SK-N-SH (cell line): ENCODE data around the gene POU6F2. TPM values are rescaled to one million over a fixed set of nuclear protein-coding genes. Genes with fewer than 3 reads are reported as not detected.
A peak's percentile ranks its signal among the peaks of the same experiment; 100 is the strongest.

Experiments used
- CTCF ChIA-PET: fragments of 300-600, 350-600 bp; formaldehyde crosslinking; extraction: SDS; loops from one replicate; lab custom pipeline; 2021; lab: Yijun Ruan, JAX
- POLR2A ChIA-PET: fragments of 350-600 bp; sonication (Branson Sonifier 250); formaldehyde crosslinking; extraction: SDS; loops from one replicate; lab custom pipeline; 2020; ENCODE audit warnings: antibody characterized with exemption, inconsistent platforms; lab: Yijun Ruan, JAX
- DNase-seq: peaks from one replicate; pipeline ENCODE4 v3.0.0; 2012
- H2AFZ ChIP-seq: fragments of 200-600 bp; sonication (generic); 2 replicates; pipeline ENCODE4 v1.8.1; 2016; ENCODE audit warnings: antibody characterized with exemption, mild to moderate bottlenecking, low read depth
- H3F3A ChIP-seq: fragments of 200-600 bp; sonication (generic); replicated peaks from 2 replicates; pipeline ENCODE3; 2016; ENCODE audit warnings: antibody characterized with exemption, mild to moderate bottlenecking; ENCODE audit not compliant: insufficient read depth
- H3K27ac ChIP-seq, 2 experiments: fragments of 200-500 bp in 1 of 2; fragments of 200-600 bp in 1 of 2; sonication (Bioruptor generic) in 1 of 2; sonication (generic), shearing (Covaris generic) in 1 of 2; 2 replicates each; pipeline versions ENCODE4 v1.5.1 to v1.6.1; 2014 to 2016; ENCODE audit warnings: low read depth in 2 of 2, inconsistent platforms in 1 of 2, low read length in 1 of 2, mild to moderate bottlenecking in 1 of 2, mixed read lengths in 1 of 2
- H3K27me3 ChIP-seq: fragments of 200-600 bp; sonication (generic), shearing (Covaris generic); 2 replicates; pipeline ENCODE4 v1.6.1; 2016; ENCODE audit warnings: mixed run types; ENCODE audit not compliant: insufficient read depth
- H3K36me3 ChIP-seq, 2 experiments: fragments of 200-500 bp in 1 of 2; fragments of 200-600 bp in 1 of 2; sonication (Bioruptor generic) in 1 of 2; sonication (generic) in 1 of 2; replicated peaks in 1 of 2; 2 replicates each; pipeline versions ENCODE3 to v1.5.1; 2014 to 2016; ENCODE audit warnings: low read length in 1 of 2, mild to moderate bottlenecking in 1 of 2; ENCODE audit not compliant: insufficient read depth in 2 of 2, control insufficient read depth in 1 of 2
- H3K4me1 ChIP-seq, 2 experiments: fragments of 200-500 bp in 1 of 2; fragments of 200-600 bp in 1 of 2; sonication (Bioruptor generic) in 1 of 2; sonication (generic), shearing (Covaris generic) in 1 of 2; 2 replicates each; pipeline versions ENCODE4 v1.5.1 to v1.6.1; 2014 to 2016; ENCODE audit warnings: low read depth in 1 of 2, low read length in 1 of 2, mixed run types in 1 of 2; ENCODE audit not compliant: insufficient read depth in 2 of 2, control insufficient read depth in 1 of 2
- H3K4me2 ChIP-seq: fragments of 200-600 bp; sonication (generic), shearing (Covaris generic); 2 replicates; pipeline ENCODE4 v1.6.1; 2017; ENCODE audit warnings: mixed run types
- H3K4me3 ChIP-seq, 2 experiments: fragments of 200-500 bp in 1 of 2; fragments of 200-600 bp in 1 of 2; sonication (Bioruptor generic) in 1 of 2; sonication (generic), shearing (Covaris generic) in 1 of 2; 2 replicates each; pipeline versions ENCODE4 v1.5.1 to v1.8.1; 2014 to 2016; ENCODE audit warnings: low read depth in 2 of 2, inconsistent platforms in 1 of 2, low read length in 1 of 2, mild to moderate bottlenecking in 1 of 2, mixed read lengths in 1 of 2, moderate library complexity in 1 of 2
- H3K79me2 ChIP-seq: fragments of 200-600 bp; sonication (generic); 2 replicates; pipeline ENCODE4 v1.8.1; 2017; ENCODE audit warnings: mild to moderate bottlenecking; ENCODE audit not compliant: insufficient read depth
- H3K9ac ChIP-seq: fragments of 200-600 bp; sonication (generic); 2 replicates; pipeline ENCODE4 v1.6.1; 2017; ENCODE audit warnings: mixed run types
- H3K9me2 ChIP-seq: fragments of 200-600 bp; sonication (generic); 2 replicates; pipeline ENCODE4 v1.6.1; 2017; ENCODE audit warnings: mixed run types
- H3K9me3 ChIP-seq: fragments of 200-600 bp; sonication (generic); 2 replicates; pipeline ENCODE4 v1.6.1; 2017; ENCODE audit warnings: mixed run types, mild to moderate bottlenecking, moderate library complexity
- H4K20me1 ChIP-seq: fragments of 200-600 bp; sonication (generic); 2 replicates; pipeline ENCODE4 v1.6.1; 2017; ENCODE audit warnings: mild to moderate bottlenecking, mixed run types; ENCODE audit not compliant: insufficient read depth
- CTCF ChIP-seq: fragments of 200-600 bp; sonication (generic); IDR thresholded peaks from 2 replicates; pipeline ENCODE4 v1.6.1; 2017; ENCODE audit warnings: antibody characterized with exemption, mild to moderate bottlenecking, moderate library complexity
- ELF1 ChIP-seq: IDR thresholded peaks from 2 replicates; pipeline ENCODE4 v1.4.0; 2012
- EP300 ChIP-seq, 2 experiments: IDR thresholded peaks; 2 replicates each; pipeline versions ENCODE4 v1.4.0 to v1.6.1; 2012; ENCODE audit warnings: borderline replicate concordance in 1 of 2, low read depth in 1 of 2, low read length in 1 of 2
- FOSL2 ChIP-seq: IDR thresholded peaks from 2 replicates; pipeline ENCODE4 v1.4.0; 2012; ENCODE audit warnings: low read depth, mild to moderate bottlenecking, moderate library complexity, borderline replicate concordance
- FOXM1 ChIP-seq: IDR thresholded peaks from 2 replicates; pipeline ENCODE4 v1.4.0; 2012; ENCODE audit warnings: low read depth, mild to moderate bottlenecking
- GABPA ChIP-seq: IDR thresholded peaks from 2 replicates; pipeline ENCODE4 v1.4.0; 2012; ENCODE audit warnings: low read depth, mild to moderate bottlenecking
- NFIC ChIP-seq: IDR thresholded peaks from 2 replicates; pipeline ENCODE4 v1.4.0; 2012; ENCODE audit warnings: borderline replicate concordance
- POLR2AphosphoS5 ChIP-seq: IDR thresholded peaks from 2 replicates; pipeline ENCODE4 v1.6.1; 2012; ENCODE audit warnings: low read depth, low read length
- RFX5 ChIP-seq: IDR thresholded peaks from 2 replicates; pipeline ENCODE4 v1.6.1; 2012; ENCODE audit warnings: mild to moderate bottlenecking, improper control_type of control experiment, low read length
- RXRA ChIP-seq: IDR thresholded peaks from 2 replicates; pipeline ENCODE4 v1.4.0; 2012; ENCODE audit warnings: low read depth, mild to moderate bottlenecking, borderline replicate concordance
- SIN3A ChIP-seq: IDR thresholded peaks from 2 replicates; pipeline ENCODE4 v1.6.1; 2012; ENCODE audit warnings: low read depth, mild to moderate bottlenecking, low read length, moderate library complexity, borderline replicate concordance
- SMC3 ChIP-seq: IDR thresholded peaks from 2 replicates; pipeline ENCODE4 v1.6.1; 2012; ENCODE audit warnings: low read depth, low read length, improper control_type of control experiment
- TCF12 ChIP-seq: IDR thresholded peaks from 2 replicates; pipeline ENCODE4 v1.4.0; 2012
- TEAD4 ChIP-seq: IDR thresholded peaks from 2 replicates; pipeline ENCODE4 v1.4.0; 2012; ENCODE audit warnings: mild to moderate bottlenecking, borderline replicate concordance; ENCODE audit not compliant: insufficient read depth
- WGBS: methylation state at CpG from one replicate; pipeline ENCODE4 v1.1.6; 2017; ENCODE audit warnings: low lambda C conversion rate; 5-methylcytosine and 5-hydroxymethylcytosine counted together
- polyA plus RNA-seq, 3 experiments: library from polyadenylated mRNA; depleted of rRNA; stranded (reverse); fragments of >200 nt; gene quantifications; 2 replicates each; pipeline ENCODE4 v1.2.3, GENCODE V29; 2012
- TF ChIP-seq, protein P1 (sequence below): IDR thresholded peaks from 2 replicates; pipeline ENCODE4 v1.6.1; 2012; ENCODE audit warnings: mild to moderate bottlenecking, low read depth, low read length, moderate library complexity
- TF ChIP-seq, protein P2 (sequence below): fragments of 150-350 bp; IDR thresholded peaks from 2 replicates; pipeline ENCODE4 v1.6.1; 2016; ENCODE audit warnings: mild to moderate bottlenecking, low read depth, low read length
- TF ChIP-seq, protein P3 (sequence below): IDR thresholded peaks from 2 replicates; pipeline ENCODE4 v1.4.0; 2012; ENCODE audit warnings: low read depth, borderline replicate concordance

The POU6F2 gene
- polyA plus RNA-seq, 1 of the 3 experiments (the other 2 are of a cell fraction): under 0.01 TPM

- Histone ChIP-seq H3K4me3 (no peak overlapping the region), H3K9me3 (no peaks in the 10 kb centered on the region), H3K4me1 (no peaks in the 10 kb centered on the region), H3K27me3 (peaks cover 45% of the 10 kb centered on the region), H3K4me2 (no peak overlapping the region), H3K27ac (no peak overlapping the region), H2AFZ (no peak overlapping the region), H3K79me2 (no peaks in the 10 kb centered on the region), H4K20me1 (no peaks in the 10 kb centered on the region), H3K9me2 (no peaks in the 10 kb centered on the region), H3F3A (no peaks in the 10 kb centered on the region), H3K36me3 (no peaks in the 10 kb centered on the region), H3K9ac (no peak overlapping the region)
- ChIA-PET POLR2A (no interaction called here), CTCF (no interaction called here)
- TF ChIP-seq RFX5 (no peak), FOSL2 (no peak), POLR2AphosphoS5 (no peak), RXRA (no peak), EP300 (IDR thresholded peaks at IDR 0.05; ENCODE audit: borderline replicate concordance in 1 of 2, low read depth in 1 of 2, low read length in 1 of 2) (no peak), TEAD4 (no peak)
- TF ChIP-seq, protein P1, sequence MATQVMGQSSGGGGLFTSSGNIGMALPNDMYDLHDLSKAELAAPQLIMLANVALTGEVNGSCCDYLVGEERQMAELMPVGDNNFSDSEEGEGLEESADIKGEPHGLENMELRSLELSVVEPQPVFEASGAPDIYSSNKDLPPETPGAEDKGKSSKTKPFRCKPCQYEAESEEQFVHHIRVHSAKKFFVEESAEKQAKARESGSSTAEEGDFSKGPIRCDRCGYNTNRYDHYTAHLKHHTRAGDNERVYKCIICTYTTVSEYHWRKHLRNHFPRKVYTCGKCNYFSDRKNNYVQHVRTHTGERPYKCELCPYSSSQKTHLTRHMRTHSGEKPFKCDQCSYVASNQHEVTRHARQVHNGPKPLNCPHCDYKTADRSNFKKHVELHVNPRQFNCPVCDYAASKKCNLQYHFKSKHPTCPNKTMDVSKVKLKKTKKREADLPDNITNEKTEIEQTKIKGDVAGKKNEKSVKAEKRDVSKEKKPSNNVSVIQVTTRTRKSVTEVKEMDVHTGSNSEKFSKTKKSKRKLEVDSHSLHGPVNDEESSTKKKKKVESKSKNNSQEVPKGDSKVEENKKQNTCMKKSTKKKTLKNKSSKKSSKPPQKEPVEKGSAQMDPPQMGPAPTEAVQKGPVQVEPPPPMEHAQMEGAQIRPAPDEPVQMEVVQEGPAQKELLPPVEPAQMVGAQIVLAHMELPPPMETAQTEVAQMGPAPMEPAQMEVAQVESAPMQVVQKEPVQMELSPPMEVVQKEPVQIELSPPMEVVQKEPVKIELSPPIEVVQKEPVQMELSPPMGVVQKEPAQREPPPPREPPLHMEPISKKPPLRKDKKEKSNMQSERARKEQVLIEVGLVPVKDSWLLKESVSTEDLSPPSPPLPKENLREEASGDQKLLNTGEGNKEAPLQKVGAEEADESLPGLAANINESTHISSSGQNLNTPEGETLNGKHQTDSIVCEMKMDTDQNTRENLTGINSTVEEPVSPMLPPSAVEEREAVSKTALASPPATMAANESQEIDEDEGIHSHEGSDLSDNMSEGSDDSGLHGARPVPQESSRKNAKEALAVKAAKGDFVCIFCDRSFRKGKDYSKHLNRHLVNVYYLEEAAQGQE: no peak
- TF ChIP-seq, protein P2, sequence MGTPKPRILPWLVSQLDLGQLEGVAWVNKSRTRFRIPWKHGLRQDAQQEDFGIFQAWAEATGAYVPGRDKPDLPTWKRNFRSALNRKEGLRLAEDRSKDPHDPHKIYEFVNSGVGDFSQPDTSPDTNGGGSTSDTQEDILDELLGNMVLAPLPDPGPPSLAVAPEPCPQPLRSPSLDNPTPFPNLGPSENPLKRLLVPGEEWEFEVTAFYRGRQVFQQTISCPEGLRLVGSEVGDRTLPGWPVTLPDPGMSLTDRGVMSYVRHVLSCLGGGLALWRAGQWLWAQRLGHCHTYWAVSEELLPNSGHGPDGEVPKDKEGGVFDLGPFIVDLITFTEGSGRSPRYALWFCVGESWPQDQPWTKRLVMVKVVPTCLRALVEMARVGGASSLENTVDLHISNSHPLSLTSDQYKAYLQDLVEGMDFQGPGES: no peak
- 4% methylated on average over 4 of the region's 4 CpGs for WGBS
- DNase-seq: no peak
Measured at GRCh38 chr7:38973760-38974159, 3.9 kb upstream of the POU6F2 start.

- Histone ChIP-seq H4K20me1 (no peaks in the 10 kb centered on the region), H3K4me1 (no peaks in the 10 kb centered on the region), H2AFZ (no peak overlapping the region), H3K27me3 (peaks cover 42% of the 10 kb centered on the region), H3F3A (no peaks in the 10 kb centered on the region), H3K4me3 (no peak overlapping the region), H3K36me3 (no peaks in the 10 kb centered on the region), H3K9me3 (no peaks in the 10 kb centered on the region), H3K27ac (no peak overlapping the region), H3K9me2 (no peaks in the 10 kb centered on the region), H3K4me2 (no peak overlapping the region), H3K79me2 (no peaks in the 10 kb centered on the region), H3K9ac (no peak overlapping the region)
- CTCF ChIA-PET: no interaction called here
- peak; percentile 20 for DNase-seq
- POLR2A ChIA-PET: no interaction called here
- 8% methylated on average over 26 of the region's 38 CpGs for WGBS
- TF ChIP-seq SIN3A (no peak), NFIC (no peak), FOXM1 (no peak), CTCF (no peak), EP300 (IDR thresholded peaks at IDR 0.05; ENCODE audit: borderline replicate concordance in 1 of 2, low read depth in 1 of 2, low read length in 1 of 2) (no peak), ELF1 (no peak), TCF12 (no peak), GABPA (no peak), SMC3 (no peak), FOSL2 (no peak)
- TF ChIP-seq, protein P2: no peak
- TF ChIP-seq, protein P3, sequence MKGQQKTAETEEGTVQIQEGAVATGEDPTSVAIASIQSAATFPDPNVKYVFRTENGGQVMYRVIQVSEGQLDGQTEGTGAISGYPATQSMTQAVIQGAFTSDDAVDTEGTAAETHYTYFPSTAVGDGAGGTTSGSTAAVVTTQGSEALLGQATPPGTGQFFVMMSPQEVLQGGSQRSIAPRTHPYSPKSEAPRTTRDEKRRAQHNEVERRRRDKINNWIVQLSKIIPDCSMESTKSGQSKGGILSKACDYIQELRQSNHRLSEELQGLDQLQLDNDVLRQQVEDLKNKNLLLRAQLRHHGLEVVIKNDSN: no peak
Measured at GRCh38 chr7:38975944-38976392, 1.7 kb upstream of the POU6F2 start.
